HG03175 (cell line): ENCODE measurements around the gene NAB2.
"Not testable (repeated sequence)": the region's sequence is repeated elsewhere in the genome, so short reads cannot be mapped to it uniquely, and the experiment has no call there.

Experiments used
- ATAC-seq: cut with Tn5 transposase; IDR thresholded peaks from one replicate; pipeline ENCODE4 v1.9.1; 2021; ENCODE audit warnings: mild to moderate bottlenecking, moderate library complexity; ENCODE audit not compliant: unreplicated experiment

The NAB2 gene

DNA sequence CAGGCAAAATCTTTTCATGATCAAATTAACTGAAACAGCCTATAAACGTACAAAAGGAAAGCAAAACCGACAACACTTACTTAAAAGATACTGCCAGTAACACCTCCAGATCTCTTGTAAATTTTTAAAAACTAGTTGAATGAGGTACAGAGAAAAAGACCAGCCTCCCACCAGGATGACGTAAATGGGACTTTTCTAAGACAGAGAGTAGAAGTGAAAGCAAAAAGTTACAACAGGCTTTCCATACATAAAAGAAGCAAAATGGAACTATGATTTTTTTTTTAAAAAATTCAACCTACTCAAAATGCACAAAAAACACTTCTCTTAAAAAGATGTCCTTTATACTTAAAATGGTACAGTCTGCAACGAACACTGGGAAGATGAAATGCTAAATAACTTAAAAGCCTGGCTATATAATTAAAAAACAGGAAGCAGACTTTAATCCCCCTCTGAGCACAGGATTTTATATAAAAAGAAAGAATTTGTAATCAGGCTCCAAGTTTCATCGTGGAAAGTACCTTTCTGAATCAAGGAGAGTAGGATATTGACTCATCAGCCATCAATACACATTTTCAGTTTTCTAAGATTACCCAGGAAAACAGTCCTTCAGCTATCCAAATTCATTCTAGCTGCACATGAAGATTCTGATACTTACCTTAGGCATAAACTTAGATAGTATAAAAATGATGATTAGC lies 24.8 kb upstream of the NAB2 start:
- ATAC-seq, result peak; percentile 80

GRCh38 chr12:57066245-57066644 lies 22.7 kb upstream of the NAB2 start:
- ATAC-seq, result no peak

DNA sequence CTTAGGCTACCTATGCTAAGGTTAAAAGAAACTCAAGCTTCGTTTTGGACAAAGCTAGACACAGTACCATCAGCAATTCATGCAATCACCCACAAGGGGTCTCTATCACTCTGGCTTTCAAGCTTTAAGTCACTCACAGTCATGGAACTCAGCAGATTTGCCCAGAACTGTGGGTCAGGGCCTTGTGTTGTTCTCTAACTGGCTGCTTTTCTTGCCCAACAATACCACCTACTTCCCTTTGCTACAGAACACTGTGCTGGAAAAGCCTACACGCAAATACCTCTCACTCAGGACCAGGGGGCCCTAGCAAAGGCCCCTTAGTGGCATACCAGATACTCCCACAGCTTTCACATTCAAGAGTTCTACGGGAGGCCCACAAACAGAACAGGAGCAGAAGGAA lies 19.4 kb upstream of the NAB2 start:
- ATAC-seq, result peak; percentile 76

- ATAC-seq, result no peak
Measured at GRCh38 chr12:57072661-57073060, 16.3 kb upstream of the NAB2 start.

GRCh38 chr12:57073566-57074450 lies 15.1 kb upstream of the NAB2 start:
- ATAC-seq, result not testable (repeated sequence)

- peak; percentile 98 for ATAC-seq
Measured at GRCh38 chr12:57078519-57079404, 10.2 kb upstream of the NAB2 start, which contains the start of gene NEMP1. Gene NEMP1, minus strand, starts transcription at chr12:57078791. Its CDS starts 46 bp downstream, at chr12:57078745.

GRCh38 chr12:57079821-57080220 lies 9.1 kb upstream of the NAB2 start:
- no peak for ATAC-seq

- ATAC-seq, result no peak
Measured at GRCh38 chr12:57080855-57081254, 8.1 kb upstream of the NAB2 start.

GRCh38 chr12:57085999-57086492 lies 2.9 kb upstream of the NAB2 start:
- no peak for ATAC-seq

DNA sequence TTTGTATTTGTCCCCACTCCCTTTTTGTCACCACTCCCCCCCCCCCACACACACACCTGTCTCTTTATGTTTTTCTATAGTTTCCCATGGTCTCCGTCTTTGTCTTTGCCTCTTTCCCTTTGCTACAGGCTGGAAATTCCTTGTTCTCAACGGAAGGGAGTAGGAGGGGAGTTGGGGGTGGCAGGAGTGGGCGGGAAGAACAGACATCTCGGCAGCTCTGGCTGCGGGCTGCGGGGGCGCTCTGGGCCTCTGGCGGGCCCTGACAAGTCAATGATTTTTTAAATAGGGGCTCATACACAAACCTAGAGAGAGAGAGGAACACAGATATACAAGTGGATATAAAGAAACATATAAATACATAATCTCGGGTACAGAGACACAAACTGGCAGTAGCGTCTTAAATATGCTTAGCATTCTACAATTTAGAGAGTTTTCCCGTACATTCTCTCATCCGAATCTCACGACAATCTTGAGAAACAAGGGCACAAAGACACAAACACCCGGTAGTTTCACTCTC lies 2.4 kb upstream of the NAB2 start:
- ATAC-seq, result no peak

GRCh38 chr12:57087010-57087690 lies 1.8 kb upstream of the NAB2 start:
- peak; percentile 26 for ATAC-seq

DNA sequence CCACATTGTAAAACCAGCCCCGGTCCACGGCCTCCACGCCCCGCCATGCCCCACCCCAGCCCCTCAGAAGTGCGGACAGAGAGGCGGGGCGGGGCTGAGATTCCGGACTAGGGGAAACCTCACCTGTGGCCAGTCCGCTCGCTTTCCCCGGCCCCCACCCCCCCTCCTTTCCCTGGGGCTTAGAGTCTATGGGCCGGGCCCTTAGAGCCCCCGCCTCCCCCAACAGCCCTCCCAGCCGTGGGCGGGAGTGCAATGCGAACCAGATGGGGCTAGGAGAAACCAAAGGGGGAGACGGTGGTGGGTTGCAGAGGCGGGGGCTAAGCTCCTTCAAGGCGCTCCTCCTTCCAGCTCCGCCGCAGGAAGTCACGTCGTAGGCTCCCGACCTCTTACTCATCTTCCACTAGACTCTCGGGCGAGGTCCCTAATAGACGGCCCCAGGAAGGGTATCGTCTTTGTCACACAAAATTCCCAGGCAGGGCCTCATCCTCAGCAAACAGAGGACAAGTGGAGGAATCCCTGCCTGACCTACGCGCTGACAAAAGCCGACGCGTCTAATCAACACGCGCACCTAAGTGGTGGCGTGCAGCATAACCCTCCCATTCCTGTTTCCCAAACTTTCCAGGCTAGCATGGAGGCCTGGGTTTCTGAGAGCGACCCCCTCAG lies 1.1 kb upstream of the NAB2 start:
- ATAC-seq, result peak; percentile 34

GRCh38 chr12:57089271-57090245 lies 644 bp downstream of the NAB2 start:
- no peak for ATAC-seq

DNA sequence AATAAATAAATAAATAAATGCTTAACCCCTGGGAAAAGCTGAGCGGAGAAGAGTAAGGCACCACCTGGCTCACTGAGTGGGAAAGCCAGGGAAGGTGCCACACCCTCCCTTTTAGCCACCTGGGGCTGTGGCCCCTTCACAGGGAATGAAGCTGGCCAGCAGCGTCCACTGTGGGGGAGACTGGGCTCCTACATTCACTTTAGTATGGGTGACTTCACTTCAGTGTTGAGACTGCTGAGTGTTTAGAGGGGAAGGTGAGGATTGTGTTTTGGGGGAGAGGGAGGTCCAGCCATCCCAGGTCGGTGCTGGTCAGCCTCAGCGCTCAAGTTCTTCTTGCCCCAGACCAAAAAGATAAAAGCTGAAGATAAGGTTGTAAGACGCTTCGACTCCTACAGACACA lies 1.6 kb downstream of the NAB2 start:
- no peak for ATAC-seq

DNA sequence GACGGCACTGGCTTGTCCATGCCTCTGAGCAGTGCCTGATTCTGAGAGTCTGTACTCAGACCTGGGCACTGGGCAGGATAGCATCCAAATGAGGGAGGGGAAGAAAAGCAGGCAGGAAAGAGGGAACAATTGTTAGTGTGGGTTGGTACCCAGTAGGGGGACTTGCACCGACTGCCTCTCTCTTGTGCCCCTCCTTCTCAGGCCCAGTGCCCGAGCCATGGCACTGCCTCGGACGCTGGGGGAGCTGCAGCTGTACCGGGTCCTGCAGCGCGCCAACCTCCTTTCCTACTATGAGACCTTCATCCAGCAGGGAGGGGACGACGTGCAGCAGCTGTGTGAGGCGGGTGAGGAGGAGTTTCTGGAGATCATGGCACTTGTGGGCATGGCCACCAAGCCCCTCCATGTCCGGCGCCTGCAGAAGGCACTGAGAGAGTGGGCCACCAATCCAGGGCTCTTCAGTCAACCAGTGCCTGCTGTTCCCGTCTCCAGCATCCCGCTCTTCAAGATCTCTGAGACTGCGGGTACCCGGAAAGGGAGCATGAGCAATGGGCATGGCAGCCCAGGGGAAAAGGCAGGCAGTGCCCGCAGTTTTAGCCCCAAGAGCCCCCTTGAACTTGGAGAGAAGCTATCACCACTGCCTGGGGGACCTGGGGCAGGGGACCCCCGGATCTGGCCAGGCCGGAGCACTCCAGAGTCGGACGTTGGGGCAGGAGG lies 2.2 kb downstream of the NAB2 start:
- no peak for ATAC-seq

- ATAC-seq, result no peak
Measured at GRCh38 chr12:57091638-57092528, 3.0 kb downstream of the NAB2 start.

- ATAC-seq, result no peak
Measured at GRCh38 chr12:57092529-57092862, 3.6 kb downstream of the NAB2 start.
